PC-9 (cell line): ENCODE results near the gene CREB3L1. TPM values are rescaled to one million over a fixed set of nuclear protein-coding genes. Genes with fewer than 3 reads are reported as not detected.
A peak's percentile ranks its signal among the peaks of the same experiment; 100 is the strongest.

Experiments
- BruUV-seq: library from RNA; stranded (reverse); fragments of 400-500 nt; replicated peaks from 2 replicates; lab custom pipeline; 2021; lab: Mats Ljungman, UMichigan
- CTCF ChIA-PET: fragments of 300-600 bp; sonication (Branson Sonifier 250); formaldehyde crosslinking; loops from one replicate; lab custom pipeline; 2022; ENCODE audit warnings: antibody characterized with exemption; lab: Charles Lee
- POLR2A ChIA-PET: fragments of 300-600 bp; sonication (Branson Sonifier 250); formaldehyde crosslinking; loops from one replicate; lab custom pipeline; 2022; ENCODE audit warnings: antibody characterized with exemption; ENCODE audit not compliant: unreplicated experiment; lab: Charles Lee
- DNase-seq, 2 experiments: peaks; one replicate each; pipeline versions ENCODE4 v3.0.0 to v3.0.0-alpha.2; 2015 to 2022; ENCODE audit warnings: mixed read lengths in 1 of 2
- H2AFZ ChIP-seq: fragments of 200-600 bp; sonication (generic); 2 replicates; pipeline ENCODE4 v1.8.1; 2017; ENCODE audit warnings: antibody characterized with exemption
- H3F3A ChIP-seq: fragments of 200-600 bp; sonication (generic); 2 replicates; pipeline ENCODE4 v1.8.1; 2017; ENCODE audit warnings: antibody characterized with exemption, mild to moderate bottlenecking, low read depth; ENCODE audit not compliant: insufficient read depth
- H3K27ac ChIP-seq: fragments of 200-600 bp; sonication (generic); 2 replicates; pipeline ENCODE4 v1.6.1; 2016; ENCODE audit warnings: mixed run types
- H3K27me3 ChIP-seq: fragments of 200-600 bp; sonication (generic); 2 replicates; pipeline ENCODE4 v1.6.1; 2016; ENCODE audit warnings: low read depth, mixed run types; ENCODE audit not compliant: insufficient read depth
- H3K36me3 ChIP-seq: fragments of 200-600 bp; sonication (generic); 2 replicates; pipeline ENCODE4 v1.6.1; 2016; ENCODE audit warnings: low read depth, mixed run types
- H3K4me1 ChIP-seq: fragments of 200-600 bp; sonication (generic); replicated peaks from 2 replicates; pipeline ENCODE4 v1.6.1; 2016; ENCODE audit warnings: mixed run types; ENCODE audit not compliant: insufficient read depth
- H3K4me2 ChIP-seq: fragments of 200-600 bp; sonication (generic); 2 replicates; pipeline ENCODE4 v1.6.1; 2017; ENCODE audit warnings: mixed run types
- H3K4me3 ChIP-seq: fragments of 200-600 bp; sonication (generic); 2 replicates; pipeline ENCODE4 v1.6.1; 2016; ENCODE audit warnings: mixed run types
- H3K79me2 ChIP-seq: fragments of 200-600 bp; sonication (generic); 2 replicates; pipeline ENCODE4 v1.6.1; 2017; ENCODE audit warnings: low read depth, mixed run types
- H3K9me2 ChIP-seq: fragments of 200-600 bp; sonication (generic); 2 replicates; pipeline ENCODE4 v1.8.1; 2017; ENCODE audit warnings: mild to moderate bottlenecking; ENCODE audit not compliant: insufficient read depth
- H3K9me3 ChIP-seq: fragments of 200-600 bp; sonication (generic); 2 replicates; pipeline ENCODE4 v1.8.1; 2016; ENCODE audit warnings: low read depth; ENCODE audit not compliant: insufficient read depth
- H4K20me1 ChIP-seq: fragments of 200-600 bp; sonication (generic); 2 replicates; pipeline ENCODE4 v1.8.1; 2017; ENCODE audit not compliant: insufficient read depth
- EZH2 ChIP-seq: fragments of 200-600 bp; sonication (generic); IDR thresholded peaks from 2 replicates; pipeline ENCODE4 v1.8.0; 2017; ENCODE audit warnings: antibody characterized with exemption, low read depth
- intact Hi-C: fragments of 100-400 bp; cut with micrococcal nuclease; formaldehyde crosslinking; loops from one replicate; pipeline ENCODE4 v1.10.0; 2022; ENCODE audit not compliant: unreplicated experiment
- total RNA-seq: library from RNA; stranded (reverse); gene quantifications from 2 replicates; pipeline ENCODE4 v1.2.3, GENCODE V29; 2021
- TF ChIP-seq, protein P1 (sequence below): fragments of 200-600 bp; sonication (generic); conservative IDR thresholded peaks from 2 replicates; pipeline ENCODE4 v1.6.1; 2017; ENCODE audit warnings: mixed run types, antibody characterized with exemption, mild to moderate bottlenecking, moderate library complexity

CREB3L1 gene
- total RNA-seq, 1 experiment from 2014 or later = 3.1 TPM

DNA sequence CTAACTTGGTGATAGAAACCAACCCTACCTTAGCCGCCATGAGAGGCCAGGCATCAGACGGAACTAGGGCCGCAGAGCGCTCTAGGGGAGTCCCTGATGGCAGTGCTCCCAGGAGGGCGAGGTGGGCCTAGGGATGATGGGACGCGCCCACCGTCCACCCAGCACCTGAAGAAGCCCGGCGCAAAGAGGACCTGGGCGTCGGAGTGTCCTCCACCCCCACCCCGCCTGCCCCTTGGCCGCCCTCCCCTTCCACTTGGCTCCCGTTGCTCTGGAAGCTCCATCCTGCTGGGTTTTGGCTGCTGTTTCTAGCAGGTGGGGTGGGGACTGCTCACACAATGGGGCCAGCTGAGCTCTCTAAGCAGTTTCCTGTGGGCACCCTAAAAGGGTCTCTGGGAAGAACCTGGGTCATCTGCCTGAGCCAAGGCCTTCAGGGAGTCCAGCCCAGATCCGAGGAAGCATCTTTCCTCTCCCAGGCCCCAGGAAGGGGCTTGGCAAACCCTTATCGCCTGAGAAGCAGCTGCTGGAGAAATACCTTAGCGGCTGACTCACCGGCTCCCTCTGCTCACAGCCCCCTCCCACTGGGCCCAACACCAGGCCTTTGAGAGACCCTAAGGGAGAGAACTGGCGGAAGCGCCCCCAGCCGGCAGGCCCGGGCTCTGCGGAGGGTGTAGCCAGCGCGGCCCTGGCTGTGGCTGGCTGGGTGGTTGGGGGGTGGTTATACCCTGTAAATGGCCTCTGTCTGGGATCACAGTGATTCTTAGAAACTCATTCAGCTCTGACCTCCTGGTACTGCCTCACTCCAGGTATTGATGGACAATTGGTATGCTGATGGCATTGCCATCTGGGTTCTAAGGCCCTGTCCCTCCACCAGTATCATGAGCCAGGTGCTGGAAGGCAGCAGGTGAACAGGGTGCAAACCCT is 19.3 kb downstream of the CREB3L1 start:
- H3K9me2 ChIP-seq = no peaks in the 10 kb centered on the region
- POLR2A ChIA-PET = no interaction called here
- H3K27me3 ChIP-seq = no peaks in the 10 kb centered on the region
- H4K20me1 ChIP-seq = no peaks in the 10 kb centered on the region
- TF ChIP-seq, protein P1, sequence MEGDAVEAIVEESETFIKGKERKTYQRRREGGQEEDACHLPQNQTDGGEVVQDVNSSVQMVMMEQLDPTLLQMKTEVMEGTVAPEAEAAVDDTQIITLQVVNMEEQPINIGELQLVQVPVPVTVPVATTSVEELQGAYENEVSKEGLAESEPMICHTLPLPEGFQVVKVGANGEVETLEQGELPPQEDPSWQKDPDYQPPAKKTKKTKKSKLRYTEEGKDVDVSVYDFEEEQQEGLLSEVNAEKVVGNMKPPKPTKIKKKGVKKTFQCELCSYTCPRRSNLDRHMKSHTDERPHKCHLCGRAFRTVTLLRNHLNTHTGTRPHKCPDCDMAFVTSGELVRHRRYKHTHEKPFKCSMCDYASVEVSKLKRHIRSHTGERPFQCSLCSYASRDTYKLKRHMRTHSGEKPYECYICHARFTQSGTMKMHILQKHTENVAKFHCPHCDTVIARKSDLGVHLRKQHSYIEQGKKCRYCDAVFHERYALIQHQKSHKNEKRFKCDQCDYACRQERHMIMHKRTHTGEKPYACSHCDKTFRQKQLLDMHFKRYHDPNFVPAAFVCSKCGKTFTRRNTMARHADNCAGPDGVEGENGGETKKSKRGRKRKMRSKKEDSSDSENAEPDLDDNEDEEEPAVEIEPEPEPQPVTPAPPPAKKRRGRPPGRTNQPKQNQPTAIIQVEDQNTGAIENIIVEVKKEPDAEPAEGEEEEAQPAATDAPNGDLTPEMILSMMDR = no peak; the same call in 1 of the 2 replicates
- TF ChIP-seq EZH2 = no peak
- no peaks in the 10 kb centered on the region for H3K79me2 ChIP-seq
- peak overlapping the region; percentile 82 for H3K4me2 ChIP-seq
- H3F3A ChIP-seq = peaks cover 56% of the 10 kb centered on the region
- no peak overlapping the region for H2AFZ ChIP-seq
- intact Hi-C loops = no loop called here
- peak; percentile 53 to 78 for DNase-seq
- no peaks in the 10 kb centered on the region for H3K36me3 ChIP-seq
- H3K9me3 ChIP-seq = no peaks in the 10 kb centered on the region
- H3K27ac ChIP-seq = no peak overlapping the region
- CTCF ChIA-PET = interaction anchor here (0.6 to 1.4 kb wide), 10 partner anchors 13 to 517 kb away, joined by 3 to 11 read pairs (median 4); no protein-coding TSS in a partner anchor
- H3K4me1 ChIP-seq = peaks cover 56% of the 10 kb centered on the region
- H3K4me3 ChIP-seq = no peak overlapping the region
- BruUV-seq = no TSS peak

DNA sequence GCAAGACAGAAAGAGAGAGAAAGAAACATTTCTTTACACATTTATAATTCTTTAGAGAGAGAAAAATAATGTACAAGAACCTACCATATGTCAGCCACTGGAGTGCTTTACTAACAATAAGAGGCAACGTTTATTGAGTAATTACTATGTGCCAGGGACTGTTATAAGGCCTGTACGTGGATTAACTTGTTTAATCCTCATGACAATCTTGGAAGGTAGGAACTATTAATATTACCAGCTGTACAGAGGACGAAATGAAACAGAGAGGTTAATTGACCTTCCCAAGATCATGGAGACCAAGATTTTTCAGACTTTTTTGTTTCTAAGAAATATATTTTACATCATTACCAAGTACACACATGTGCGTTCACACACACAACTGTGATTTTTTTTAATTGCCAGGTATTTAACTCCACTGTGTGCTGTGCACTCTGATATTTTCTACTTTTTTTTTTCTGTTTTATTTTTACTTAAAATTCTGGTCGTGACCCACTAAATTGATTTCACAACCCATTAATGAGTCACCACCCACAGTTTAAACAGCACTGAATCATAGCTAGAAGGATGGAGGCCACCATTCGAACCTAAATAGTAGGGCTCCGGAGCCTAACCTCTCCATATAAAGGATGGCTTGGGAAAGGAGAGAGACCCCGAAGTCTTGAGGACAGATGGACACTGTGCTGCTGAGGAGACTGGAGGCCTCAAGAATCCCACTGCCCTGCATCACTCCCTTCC is 21.4 kb downstream of the CREB3L1 start:
- Histone ChIP-seq H3K79me2 (no peaks in the 10 kb centered on the region), H2AFZ (peak overlapping the region; percentile 35), H3K4me2 (peak overlapping the region; percentile 68), H3K4me1 (peaks cover 53% of the 10 kb centered on the region), H3K9me3 (no peaks in the 10 kb centered on the region), H3K9me2 (no peaks in the 10 kb centered on the region), H3K27me3 (no peaks in the 10 kb centered on the region), H3K27ac (peak overlapping the region; percentile 48), H3K4me3 (peak overlapping the region; percentile 0; the same call in 1 of the 2 replicates), H4K20me1 (no peaks in the 10 kb centered on the region), H3K36me3 (no peaks in the 10 kb centered on the region), H3F3A (peaks cover 39% of the 10 kb centered on the region)
- peak in 1 of 2 experiments; percentile 77 for DNase-seq
- CTCF ChIA-PET = interaction anchor here (0.6 kb wide), 1 partner anchor 582 kb away, joined by 3 read pairs; no protein-coding TSS in a partner anchor
- intact Hi-C loops = no loop called here
- POLR2A ChIA-PET = interaction anchor here (0.7 to 0.9 kb wide), 2 partner anchors 56 to 527 kb away, joined by 4 to 19 read pairs; no protein-coding TSS in a partner anchor
- TF ChIP-seq EZH2 = no peak
- TF ChIP-seq, protein P1 = no peak
- BruUV-seq = no TSS peak

DNA sequence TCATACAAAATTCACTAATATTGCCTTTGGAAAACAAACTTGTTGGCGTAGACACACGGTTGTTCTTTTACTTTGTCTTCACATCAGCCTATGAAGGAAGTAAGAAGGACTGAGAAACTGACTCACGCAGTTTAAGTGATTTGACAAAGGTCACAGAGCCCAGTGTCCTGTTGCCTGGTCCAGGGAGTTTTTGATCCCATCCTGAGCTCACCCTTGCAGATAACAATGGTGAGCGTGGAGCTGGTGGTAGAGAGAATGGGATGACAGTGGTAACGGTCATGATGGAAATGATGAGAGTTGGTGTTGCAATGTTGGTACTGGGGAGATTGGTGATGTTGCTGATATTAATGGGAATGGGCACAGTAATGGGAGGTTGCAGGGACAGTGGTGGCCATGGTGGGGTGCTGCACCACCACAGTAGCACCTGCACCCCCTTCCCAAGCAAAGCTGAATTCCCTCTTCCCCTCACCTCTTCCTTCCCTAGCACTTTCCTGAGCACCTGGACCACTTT is 22.0 kb downstream of the CREB3L1 start:
- Histone ChIP-seq H3K9me2 (no peaks in the 10 kb centered on the region), H3K79me2 (no peaks in the 10 kb centered on the region), H3K36me3 (no peaks in the 10 kb centered on the region), H3K9me3 (no peaks in the 10 kb centered on the region), H3K27me3 (no peaks in the 10 kb centered on the region), H3K4me3 (peak overlapping the region; percentile 0; the same call in 1 of the 2 replicates), H3K4me1 (peaks cover 46% of the 10 kb centered on the region), H3F3A (peaks cover 33% of the 10 kb centered on the region), H4K20me1 (no peaks in the 10 kb centered on the region), H3K27ac (peak overlapping the region; percentile 48), H2AFZ (peak overlapping the region; percentile 35), H3K4me2 (peak overlapping the region; percentile 68)
- BruUV-seq = no TSS peak
- intact Hi-C loops = no loop called here
- peak in 1 of 2 experiments; percentile 51 for DNase-seq
- POLR2A ChIA-PET = interaction anchor here (0.7 kb wide), 1 partner anchor 527 kb away, joined by 4 read pairs; no protein-coding TSS in a partner anchor
- TF ChIP-seq, protein P1 = no peak
- TF ChIP-seq EZH2 = no peak
- CTCF ChIA-PET = interaction anchor here (0.6 to 0.9 kb wide), 2 partner anchors 62 to 581 kb away, joined by 3 to 4 read pairs; no protein-coding TSS in a partner anchor
